GM19438 (cell line): ENCODE data around the gene SUB1.
"Not testable (repeated sequence)": the region's sequence is repeated elsewhere in the genome, so short reads cannot be mapped to it uniquely, and the experiment has no call there.

Source experiments
- ATAC-seq: cut with Tn5 transposase; IDR thresholded peaks from one replicate; pipeline ENCODE4 v1.9.1; 2021; ENCODE audit warnings: low read depth; ENCODE audit not compliant: unreplicated experiment

The SUB1 gene

DNA sequence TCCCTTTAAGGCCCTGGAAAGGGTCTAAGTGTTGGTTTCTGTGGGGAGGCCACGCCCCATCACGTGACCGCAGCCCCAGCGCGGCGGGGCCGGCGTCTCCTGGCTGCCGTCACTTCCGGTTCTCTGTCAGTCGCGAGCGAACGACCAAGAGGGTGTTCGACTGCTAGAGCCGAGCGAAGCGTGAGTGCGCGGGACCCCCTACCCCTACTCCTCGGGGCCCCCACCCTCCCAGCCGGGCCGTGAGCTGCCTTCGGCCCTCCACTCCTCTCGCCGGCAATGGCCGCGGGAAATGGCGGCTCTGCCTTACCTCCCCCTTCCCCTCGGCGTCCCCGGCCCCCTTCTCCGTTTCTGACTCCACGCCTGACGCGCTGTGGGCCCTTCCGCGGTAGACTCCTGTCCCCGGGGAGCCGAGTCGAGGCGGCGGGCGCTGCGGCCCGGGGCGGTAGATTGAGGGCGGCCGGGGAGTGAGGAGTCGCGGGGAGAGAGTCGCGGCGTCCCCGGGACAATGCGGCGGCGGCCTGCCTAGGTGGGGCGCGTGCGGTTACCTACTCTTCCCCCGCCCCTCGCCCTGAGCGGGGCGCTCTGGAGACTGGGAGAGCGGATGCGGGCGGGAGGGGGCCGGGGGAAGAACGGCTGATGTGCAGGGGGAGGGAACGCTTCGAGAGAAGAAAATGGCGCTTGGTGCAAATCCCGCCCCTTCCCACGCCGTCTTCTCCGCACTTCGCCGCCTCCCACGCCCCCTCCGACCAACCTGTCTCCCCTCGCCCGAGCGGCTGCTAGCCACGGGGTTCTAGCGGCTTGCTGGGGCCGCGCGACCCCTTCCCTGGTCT is at the start of gene SUB1:
TSS of gene SUB1 (plus strand) at position 112 of the 830 bp plus-strand sequence. CDS start 2,956 bp downstream, outside the sequence.
- peak; percentile 46 for ATAC-seq

DNA sequence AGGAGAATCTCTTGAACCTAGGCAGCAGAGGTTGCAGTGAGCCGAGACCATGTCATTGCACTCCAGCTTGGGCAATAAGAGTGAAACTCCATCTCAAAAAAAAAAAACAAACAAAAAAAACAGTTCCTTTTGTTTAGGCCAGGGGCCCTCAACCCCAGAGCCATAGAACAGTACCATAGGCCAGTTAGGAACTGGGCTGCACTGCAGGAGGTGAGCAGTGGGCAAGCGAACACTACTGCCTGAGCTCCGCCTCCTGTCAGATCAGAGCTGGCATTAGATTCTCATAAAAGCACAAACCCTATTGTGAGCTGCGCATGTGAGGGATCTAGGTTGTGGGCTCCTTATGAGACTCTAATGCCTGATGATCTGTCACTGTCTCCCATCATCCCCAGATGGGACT is 49.1 kb upstream of the SUB1 start:
- ATAC-seq: no peak

DNA sequence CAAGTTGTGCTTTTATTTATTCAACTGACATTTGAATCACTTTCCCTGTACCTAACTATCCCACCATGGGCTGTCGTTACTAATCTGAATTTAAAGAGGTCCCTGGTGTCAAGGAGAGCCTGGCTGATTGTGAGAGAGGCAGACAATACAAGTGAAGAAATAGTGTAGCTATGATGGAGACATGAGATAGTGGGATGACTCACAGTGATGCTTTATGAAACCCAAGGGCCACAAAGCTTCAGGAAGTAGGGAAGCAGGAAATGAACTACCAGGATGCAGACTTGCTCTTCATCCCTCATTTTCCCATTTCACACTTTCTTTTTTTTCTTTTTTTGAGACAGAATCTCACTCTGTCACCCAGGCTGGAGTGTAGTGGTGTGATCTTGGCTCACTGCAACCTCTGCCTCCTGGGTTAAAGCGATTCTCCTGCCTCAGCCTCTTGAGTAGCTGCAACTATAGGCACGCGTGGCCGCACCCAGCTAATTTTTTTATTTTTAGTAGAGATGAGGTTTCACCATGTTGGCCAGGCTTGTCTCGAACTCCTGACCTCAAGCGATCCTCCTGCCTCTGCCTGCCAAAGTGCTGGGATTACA is 47.8 kb upstream of the SUB1 start:
- ATAC-seq: peak; percentile 11

GRCh38 chr5:32538031-32538547 is 47.3 kb upstream of the SUB1 start:
- ATAC-seq: peak; percentile 67

DNA sequence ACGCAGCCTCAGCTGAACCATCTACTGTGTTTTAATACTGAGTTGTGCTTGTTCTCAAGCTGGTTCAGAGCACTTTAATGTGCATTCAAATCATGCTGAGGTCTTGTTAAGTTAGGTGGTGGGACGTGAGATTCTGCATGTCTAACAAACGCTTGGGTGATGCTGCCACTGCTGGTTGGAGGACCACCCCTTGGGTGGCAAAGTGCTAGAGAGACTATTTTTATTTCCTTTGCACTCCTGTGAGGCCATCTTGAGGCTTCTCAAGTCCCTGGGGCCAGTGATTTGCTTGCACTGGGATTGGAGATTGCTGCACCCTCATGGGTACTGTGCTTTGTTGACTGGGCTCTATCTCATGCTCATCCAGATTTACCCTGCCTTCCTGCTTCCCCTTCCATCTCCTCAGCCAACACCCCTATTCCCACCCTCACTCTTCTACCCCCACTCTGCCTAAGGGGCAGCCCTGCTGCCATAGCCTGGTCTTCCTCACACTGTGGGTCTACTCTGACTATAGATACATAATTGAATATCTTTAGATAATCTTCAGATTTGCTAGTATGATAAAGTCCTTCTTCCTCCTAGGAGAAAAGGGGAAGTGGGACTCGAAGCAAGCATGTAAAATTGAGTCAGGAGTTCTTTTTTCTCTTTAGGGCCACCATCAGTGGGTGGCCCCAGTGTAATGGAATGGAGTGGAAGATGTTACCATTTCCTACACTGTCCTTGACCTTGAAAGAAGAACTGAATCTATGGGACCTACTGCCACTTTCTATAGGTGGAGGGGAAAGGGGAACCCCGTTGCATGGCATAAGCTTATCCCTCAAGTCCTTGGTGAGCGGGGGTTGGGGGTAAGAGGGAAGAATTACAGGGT is 45.1 kb upstream of the SUB1 start:
- no peak for ATAC-seq

DNA sequence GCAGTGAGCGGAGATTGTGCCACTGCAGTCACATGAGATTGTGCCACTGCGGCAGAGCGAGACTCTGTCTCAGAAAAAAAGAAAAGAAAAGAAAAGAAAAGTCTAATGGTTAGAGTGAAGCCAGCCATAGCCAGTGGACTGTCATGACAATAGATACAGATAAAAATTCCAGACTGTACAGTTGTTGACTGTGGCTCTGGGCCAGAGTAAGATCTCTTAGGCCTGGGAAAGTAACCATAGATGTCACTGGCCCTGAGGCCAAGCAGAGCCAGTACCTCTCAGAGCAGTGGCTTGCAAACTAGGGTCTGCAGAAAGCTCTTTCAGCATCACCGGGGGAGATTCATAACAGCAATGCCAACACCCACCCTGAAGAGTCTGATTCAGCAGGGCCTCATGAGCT is 44.1 kb upstream of the SUB1 start:
- no peak for ATAC-seq

GRCh38 chr5:32542216-32543059 is 42.9 kb upstream of the SUB1 start:
- ATAC-seq: peak; percentile 69

- ATAC-seq: no peak
These were observed 42.1 kb upstream of the SUB1 start for GRCh38 chr5:32543291-32543690.

DNA sequence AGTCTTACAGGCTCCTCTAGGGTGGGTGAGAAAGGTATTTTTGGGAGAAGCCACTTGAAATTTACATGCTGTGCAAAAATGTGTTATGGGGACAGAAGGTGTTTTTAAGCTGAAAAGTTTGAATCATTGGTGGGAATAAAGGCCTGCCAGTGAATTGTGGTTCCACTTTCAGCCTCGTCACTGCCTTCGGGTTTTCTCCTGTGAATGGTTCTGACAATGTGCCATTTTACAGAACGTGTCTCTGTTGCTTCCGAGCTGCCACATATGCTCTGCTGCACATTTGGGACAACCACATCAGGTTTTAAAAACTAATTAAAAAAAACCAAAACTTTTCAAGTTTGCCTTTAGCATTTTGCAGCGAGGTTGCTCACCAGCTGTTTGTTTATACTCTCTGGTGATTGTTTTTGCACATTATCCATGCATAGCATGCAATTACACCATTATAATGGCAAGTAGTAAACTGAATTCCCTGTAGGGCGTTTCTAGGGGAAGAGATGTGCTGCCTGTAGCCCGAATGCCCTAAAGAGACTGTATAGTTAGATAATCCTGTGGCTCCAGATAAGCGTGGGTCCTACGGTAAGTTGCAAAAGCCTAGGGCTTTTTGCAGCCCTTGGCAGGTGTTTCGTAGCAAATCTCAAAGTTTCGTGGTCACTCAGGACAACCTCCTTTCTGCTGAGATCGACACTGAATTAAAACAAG is 40.1 kb upstream of the SUB1 start:
- no peak for ATAC-seq

- no peak for ATAC-seq
These were observed 34.2 kb upstream of the SUB1 start for GRCh38 chr5:32551194-32551593.

DNA sequence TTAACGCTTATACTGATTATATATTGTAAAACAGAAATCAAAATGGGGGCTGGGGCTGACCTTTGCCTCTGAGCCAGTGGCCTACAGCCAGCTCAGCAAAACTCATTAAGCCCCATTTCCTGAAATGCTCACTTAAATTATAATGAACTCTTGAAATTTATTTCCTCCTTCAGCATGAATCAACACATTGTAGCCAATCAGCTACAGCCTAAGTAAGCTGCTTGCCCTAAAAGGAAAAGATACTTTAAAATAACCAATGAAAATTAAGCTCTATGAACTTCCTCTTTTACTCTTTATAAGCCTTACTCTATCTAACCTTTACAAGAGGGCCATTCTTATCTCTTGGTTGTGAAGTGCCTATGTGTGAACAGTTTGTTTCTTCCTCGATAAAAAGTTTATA is 33.5 kb upstream of the SUB1 start:
- ATAC-seq: no peak

- ATAC-seq: not testable (repeated sequence)
These were observed 32.9 kb upstream of the SUB1 start for GRCh38 chr5:32552491-32552890.

DNA sequence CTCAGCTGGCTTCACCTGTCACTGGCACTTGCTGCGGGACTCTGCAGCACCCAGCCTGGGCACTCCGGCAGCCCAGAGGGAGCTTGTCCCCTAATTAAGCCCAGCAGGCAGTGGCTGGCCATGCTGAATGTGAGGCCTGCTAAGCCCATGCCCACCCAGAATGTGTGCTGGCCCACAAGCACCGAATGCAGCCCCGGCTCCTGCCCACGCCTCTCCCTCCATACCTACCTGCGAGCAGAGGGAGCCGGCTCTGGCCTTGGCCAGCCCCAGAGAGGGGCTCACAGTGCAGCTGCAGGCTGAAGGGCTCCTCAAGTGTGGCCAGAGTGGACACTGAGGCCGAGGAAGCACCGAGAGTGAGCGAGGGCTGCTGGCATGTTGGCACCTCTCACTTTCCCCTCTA is 32.4 kb upstream of the SUB1 start:
- ATAC-seq: no peak

DNA sequence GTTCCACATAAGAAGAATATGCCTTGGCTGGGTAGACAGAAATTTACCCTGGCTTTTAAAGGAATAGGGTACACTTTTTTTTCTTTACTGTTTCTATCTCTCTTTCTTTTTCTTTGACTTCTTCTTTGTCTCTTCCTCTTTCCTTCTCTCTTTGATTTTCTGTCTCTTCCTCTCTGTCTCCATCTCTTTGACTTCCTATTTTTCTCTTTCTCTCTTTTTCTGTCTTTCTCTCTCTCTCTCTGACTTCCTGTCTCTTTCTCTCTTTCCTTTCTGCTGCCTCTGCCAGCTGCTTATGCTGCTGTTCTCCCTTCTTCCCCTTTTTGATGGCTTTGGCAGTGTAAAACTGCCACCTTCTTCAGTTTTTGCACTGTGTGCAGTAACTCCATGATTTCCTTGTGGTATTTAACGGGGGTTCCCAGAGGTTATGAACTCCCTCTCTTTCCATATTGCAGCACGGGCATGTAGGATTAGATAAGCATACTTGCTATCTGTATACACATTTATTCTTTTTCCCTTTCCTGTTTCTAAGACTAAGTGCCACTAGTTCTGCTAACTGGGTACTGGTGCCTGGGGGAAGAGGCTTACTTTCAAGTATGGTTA is 31.1 kb upstream of the SUB1 start:
- not testable (repeated sequence) for ATAC-seq

- ATAC-seq: not testable (repeated sequence)
These were observed 28.8 kb upstream of the SUB1 start for GRCh38 chr5:32556543-32556942.

- ATAC-seq: no peak
These were observed 25.9 kb upstream of the SUB1 start for GRCh38 chr5:32559411-32559810.

DNA sequence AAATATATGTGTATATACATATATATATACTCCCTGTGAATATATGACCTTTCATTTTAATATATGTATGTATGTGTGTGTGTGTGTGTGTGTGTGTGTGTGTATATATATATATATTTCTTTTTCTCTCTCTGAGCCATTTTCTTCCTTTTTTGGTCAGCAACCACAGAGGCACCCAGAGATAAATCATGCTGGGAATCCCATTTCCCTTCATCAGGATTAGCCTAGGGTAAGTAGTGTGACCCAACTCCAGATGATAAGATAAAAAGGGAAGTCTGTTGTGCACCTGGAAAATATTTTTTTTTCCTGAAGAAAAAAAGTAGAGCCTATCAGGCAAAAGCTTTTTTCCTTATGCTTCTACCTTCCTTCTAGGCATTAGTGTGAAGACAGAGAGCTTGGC is 25.4 kb upstream of the SUB1 start:
- no peak for ATAC-seq

- ATAC-seq: no peak
These were observed 23.3 kb upstream of the SUB1 start for GRCh38 chr5:32562056-32562455.

- ATAC-seq: no peak
These were observed 22.5 kb upstream of the SUB1 start for GRCh38 chr5:32562843-32563242.
